GM19328 (cell line): Measurements from ENCODE around the gene GRWD1.

ENCODE experiments used
- ATAC-seq: cut with Tn5 transposase; IDR thresholded peaks from one replicate; pipeline ENCODE4 v1.9.1; 2021; ENCODE audit warnings: mild to moderate bottlenecking, moderate library complexity; ENCODE audit not compliant: unreplicated experiment

The GRWD1 gene

GRCh38 chr19:48455171-48455907 lies 9.6 kb downstream of the GRWD1 start, which contains the start of gene KCNJ14:
TSS of gene KCNJ14 (plus strand) at chr19:48455574. CDS start at chr19:48461725, 6,151 bp downstream.
- ATAC-seq, result no peak

GRCh38 chr19:48455908-48456562 lies 10.3 kb downstream of the GRWD1 start:
- ATAC-seq, result no peak

- no peak for ATAC-seq
These were observed 11.1 kb downstream of the GRWD1 start for GRCh38 chr19:48456864-48457263.

- ATAC-seq, result no peak
These were observed 12.2 kb downstream of the GRWD1 start for GRCh38 chr19:48458016-48458415.

- no peak for ATAC-seq
These were observed 15.8 kb downstream of the GRWD1 start for GRCh38 chr19:48461651-48461981.

- no peak for ATAC-seq
These were observed 16.3 kb downstream of the GRWD1 start for GRCh38 chr19:48461982-48462655.

- no peak for ATAC-seq
These were observed 19.4 kb downstream of the GRWD1 start for GRCh38 chr19:48465215-48465614.

GRCh38 chr19:48466561-48467325 lies 21.0 kb downstream of the GRWD1 start:
- no peak for ATAC-seq

GRCh38 chr19:48468772-48469288 lies 23.0 kb downstream of the GRWD1 start:
- peak; percentile 94 for ATAC-seq

GRCh38 chr19:48469289-48469881 lies 23.6 kb downstream of the GRWD1 start, which contains the start of gene CYTH2:
TSS of gene CYTH2 (plus strand) at chr19:48469369. CDS start at chr19:48469508, 139 bp downstream.
- peak; percentile 11 for ATAC-seq

- no peak for ATAC-seq
These were observed 24.3 kb downstream of the GRWD1 start for GRCh38 chr19:48469934-48470680.

- ATAC-seq, result no peak
These were observed 25.1 kb downstream of the GRWD1 start for GRCh38 chr19:48470856-48471255.

GRCh38 chr19:48471836-48472235 lies 26.1 kb downstream of the GRWD1 start:
- ATAC-seq, result no peak

- ATAC-seq, result no peak
These were observed 27.6 kb downstream of the GRWD1 start for GRCh38 chr19:48473161-48473966.

- ATAC-seq, result no peak
These were observed 28.4 kb downstream of the GRWD1 start for GRCh38 chr19:48474084-48474592.

GRCh38 chr19:48475369-48476068 lies 29.7 kb downstream of the GRWD1 start:
- ATAC-seq, result no peak

GRCh38 chr19:48476176-48476575 lies 30.4 kb downstream of the GRWD1 start:
- ATAC-seq, result no peak

GRCh38 chr19:48477067-48477685 lies 31.4 kb downstream of the GRWD1 start:
- ATAC-seq, result no peak
